ENCODE measurements around the gene RSAD2. TPM values are rescaled to one million over a fixed set of nuclear protein-coding genes. Genes with fewer than 3 reads are reported as not detected.
A peak's percentile ranks its signal among the peaks of the same experiment; 100 is the strongest.

The RSAD2 gene
- total and polyA plus RNA-seq, 8 donors, result 0.45 to 9.2 (median 1.4) TPM; not detected in 2

GRCh38 chr2:6876309-6876708 is 1.3 kb upstream of the RSAD2 start:
- H3K36me3 ChIP-seq, result no peaks in the 10 kb centered on the region
- H3K27ac ChIP-seq, result no peak overlapping the region
- DNase-seq, result no peak
- intact Hi-C loops (cut with DNase I; ENCODE audit: low total_unique reads), result no loop called here
- H3K4me1 ChIP-seq, result peaks cover 5 to 26% (median 16%) of the 10 kb centered on the region in 4 donors
- peaks cover 0 to 4% (median 0%) of the 10 kb centered on the region in 4 donors for H3K9me3 ChIP-seq
- WGBS, 5 donors, result 54 to 88% (median 78%) methylated on average over 1 of the region's 1 CpG
- no peak for TF ChIP-seq EP300 (IDR thresholded peaks at IDR 0.05)
- TF ChIP-seq CTCF (IDR thresholded peaks at IDR 0.05), result no peak
- no peak for TF ChIP-seq POLR2AphosphoS5 (IDR thresholded peaks at IDR 0.05)
- TF ChIP-seq POLR2A (IDR thresholded peaks at IDR 0.05), result no peak
- no peak overlapping the region for H3K4me3 ChIP-seq
- H3K27me3 ChIP-seq, result no peaks in the 10 kb centered on the region

GRCh38 chr2:6878549-6878948 is 972 bp downstream of the RSAD2 start:
- Histone ChIP-seq H3K4me3 (peak overlapping the region in 1 of 4 donors; percentile 50), H3K27ac (no peak overlapping the region), H3K9me3 (peaks cover 0 to 4% (median 0%) of the 10 kb centered on the region in 4 donors), H3K27me3 (no peaks in the 10 kb centered on the region), H3K36me3 (no peaks in the 10 kb centered on the region), H3K4me1 (peaks cover 5 to 26% (median 16%) of the 10 kb centered on the region in 4 donors)
- no peak for TF ChIP-seq POLR2A (IDR thresholded peaks at IDR 0.05)
- TF ChIP-seq EP300 (IDR thresholded peaks at IDR 0.05), result no peak
- no peak for TF ChIP-seq POLR2AphosphoS5 (IDR thresholded peaks at IDR 0.05)
- no peak for TF ChIP-seq CTCF (IDR thresholded peaks at IDR 0.05)
- WGBS, 5 donors, result 76 to 83% (median 78%) methylated on average over 4 of the region's 4 CpGs
- intact Hi-C loops (cut with DNase I; ENCODE audit: low total_unique reads), result no loop called here
- no peak for DNase-seq

GRCh38 chr2:6879011-6879410 is 1.4 kb downstream of the RSAD2 start:
- Histone ChIP-seq H3K27me3 (no peaks in the 10 kb centered on the region), H3K27ac (no peak overlapping the region), H3K4me1 (peaks cover 5 to 26% (median 16%) of the 10 kb centered on the region in 4 donors), H3K36me3 (no peaks in the 10 kb centered on the region), H3K9me3 (peaks cover 0 to 1% (median 0%) of the 10 kb centered on the region in 4 donors), H3K4me3 (peak overlapping the region in 1 of 4 donors; percentile 50)
- TF ChIP-seq POLR2AphosphoS5 (IDR thresholded peaks at IDR 0.05) (no peak), CTCF (IDR thresholded peaks at IDR 0.05) (no peak), EP300 (IDR thresholded peaks at IDR 0.05) (no peak)
- no peak for DNase-seq
- intact Hi-C loops (cut with DNase I; ENCODE audit: low total_unique reads), result no loop called here
- WGBS, 5 donors, result 75 to 89% (median 77%) methylated on average over 2 of the region's 2 CpGs

GRCh38 chr2:6880200-6880733 is 2.7 kb downstream of the RSAD2 start:
- Histone ChIP-seq H3K9me3 (no peaks in the 10 kb centered on the region), H3K27me3 (no peaks in the 10 kb centered on the region), H3K4me3 (no peak overlapping the region), H3K36me3 (no peaks in the 10 kb centered on the region), H3K27ac (no peak overlapping the region), H3K4me1 (peaks cover 5 to 26% (median 16%) of the 10 kb centered on the region in 4 donors)
- TF ChIP-seq POLR2AphosphoS5 (IDR thresholded peaks at IDR 0.05) (no peak), POLR2A (IDR thresholded peaks at IDR 0.05) (no peak), EP300 (IDR thresholded peaks at IDR 0.05) (no peak), CTCF (IDR thresholded peaks at IDR 0.05) (no peak)
- 65 to 90% (median 76%) methylated on average over 2 of the region's 2 CpGs for WGBS, 5 donors
- no peak for DNase-seq
- intact Hi-C loops (cut with DNase I; ENCODE audit: low total_unique reads), result no loop called here
